GM21381 (cell line): ENCODE results near the gene NPHP3.

Experiments
- ATAC-seq: cut with Tn5 transposase; IDR thresholded peaks from one replicate; pipeline ENCODE4 v1.9.1; 2021; ENCODE audit warnings: mild to moderate bottlenecking, moderate library complexity; ENCODE audit not compliant: unreplicated experiment

Gene NPHP3

GRCh38 chr3:132694991-132695390, 27.2 kb downstream of the NPHP3 start:
- ATAC-seq = no peak

- ATAC-seq = no peak
These were observed 32.2 kb downstream of the NPHP3 start for GRCh38 chr3:132690040-132690439.

DNA sequence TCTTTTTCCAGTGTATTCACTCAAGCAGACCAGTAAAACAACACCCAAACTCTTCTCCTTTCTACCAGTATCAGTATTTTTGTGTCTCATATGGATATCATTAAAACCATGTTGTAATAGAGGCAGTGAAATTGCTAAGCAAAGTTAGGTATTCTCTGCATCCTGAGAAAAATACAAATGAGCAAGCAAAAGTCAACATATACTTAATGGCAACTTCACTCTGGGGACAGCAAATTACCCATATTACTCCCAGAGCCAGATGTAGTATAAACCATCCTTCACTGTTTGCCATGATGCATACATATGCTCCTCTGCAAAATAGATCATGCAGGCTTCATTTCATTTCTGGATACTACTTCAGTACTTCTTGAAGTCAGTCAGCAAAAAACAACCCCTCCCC, 40.0 kb downstream of the NPHP3 start:
- ATAC-seq = no peak

- ATAC-seq = no peak
These were observed 40.8 kb downstream of the NPHP3 start for GRCh38 chr3:132681421-132681820.

DNA sequence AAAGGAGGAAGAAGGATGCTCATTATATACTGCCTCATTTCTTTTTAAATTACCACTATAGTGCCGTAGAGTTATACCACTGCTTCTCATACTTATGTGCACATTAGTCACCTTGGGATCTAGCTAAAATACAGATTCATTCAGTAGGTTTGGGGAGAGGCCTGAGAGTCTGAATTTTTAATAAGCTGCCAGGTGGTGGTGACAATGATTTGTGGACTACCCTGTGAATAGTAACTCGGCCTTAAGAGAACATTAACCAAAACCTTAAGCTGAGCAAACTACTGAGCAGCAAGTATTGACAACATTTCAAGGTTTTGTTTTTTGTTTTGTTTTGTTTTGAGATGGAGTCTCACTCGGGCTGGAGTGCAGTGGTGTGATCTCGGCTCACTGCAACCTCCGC, 42.3 kb downstream of the NPHP3 start:
- no peak for ATAC-seq

DNA sequence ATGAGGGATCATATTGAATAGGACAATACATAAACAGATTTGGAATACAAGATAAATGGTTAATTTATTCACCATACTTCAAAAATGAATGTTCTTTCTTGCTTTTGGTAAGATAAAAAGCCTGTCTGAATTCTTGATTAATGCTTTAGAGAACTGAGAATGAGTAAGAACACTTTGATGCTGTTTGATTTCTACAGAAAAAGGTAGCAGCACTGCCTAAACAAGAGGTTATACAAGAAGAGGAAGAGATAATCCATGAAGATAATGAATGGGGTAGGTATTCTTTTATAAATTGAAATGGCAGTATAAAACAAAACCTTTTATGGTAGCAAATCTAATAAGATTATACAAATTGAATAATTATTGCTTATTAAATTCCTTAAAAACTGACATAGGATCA, 46.8 kb downstream of the NPHP3 start:
- no peak for ATAC-seq

- no peak for ATAC-seq
These were observed 52.9 kb downstream of the NPHP3 start for GRCh38 chr3:132669256-132669777.

DNA sequence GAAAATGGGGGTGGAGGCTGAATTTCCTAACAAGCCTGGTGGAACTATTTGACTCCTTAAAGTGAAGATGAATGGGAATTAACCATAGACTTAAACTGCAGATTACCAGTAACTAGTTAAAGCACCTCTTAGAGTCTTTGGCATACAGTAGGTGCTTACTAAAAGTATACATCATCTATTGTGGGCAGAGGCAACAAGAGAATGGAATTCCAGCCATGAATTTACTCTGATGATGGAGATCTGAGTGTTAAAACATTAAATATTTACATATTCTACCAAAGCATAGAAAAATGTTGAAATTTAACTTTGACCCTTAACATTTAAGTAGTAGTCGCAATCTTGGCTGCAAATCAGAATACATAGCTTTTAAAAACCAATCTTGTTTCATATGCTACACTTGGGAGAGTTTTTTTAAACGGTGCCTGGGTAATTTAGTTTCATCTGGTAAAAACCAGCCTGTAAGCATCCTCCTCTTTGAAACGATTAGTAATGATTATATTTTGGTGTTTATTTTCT, 56.9 kb downstream of the NPHP3 start:
- ATAC-seq = no peak

DNA sequence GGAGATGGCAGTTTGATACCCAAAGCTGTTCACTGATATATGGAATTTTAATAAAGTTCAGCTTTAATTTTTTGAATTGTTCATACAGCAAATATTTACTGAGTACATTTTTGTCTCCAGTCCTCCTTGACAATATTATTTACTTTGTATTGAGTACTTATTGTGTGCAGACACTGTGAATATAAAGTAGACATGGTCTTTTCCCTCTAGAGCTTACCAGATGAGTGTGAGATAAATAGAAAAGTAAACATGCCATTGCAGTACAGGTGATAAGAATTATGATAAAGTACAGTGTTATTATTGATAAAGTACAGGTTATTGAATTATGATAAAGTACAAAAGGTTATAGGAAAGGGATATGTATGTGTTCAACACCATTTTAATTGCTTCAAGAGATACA, 60.0 kb downstream of the NPHP3 start:
- ATAC-seq = no peak

GRCh38 chr3:132661101-132661500, 61.1 kb downstream of the NPHP3 start:
- ATAC-seq = no peak

GRCh38 chr3:132660811-132661070, 61.5 kb downstream of the NPHP3 start:
- ATAC-seq = peak; percentile 4

DNA sequence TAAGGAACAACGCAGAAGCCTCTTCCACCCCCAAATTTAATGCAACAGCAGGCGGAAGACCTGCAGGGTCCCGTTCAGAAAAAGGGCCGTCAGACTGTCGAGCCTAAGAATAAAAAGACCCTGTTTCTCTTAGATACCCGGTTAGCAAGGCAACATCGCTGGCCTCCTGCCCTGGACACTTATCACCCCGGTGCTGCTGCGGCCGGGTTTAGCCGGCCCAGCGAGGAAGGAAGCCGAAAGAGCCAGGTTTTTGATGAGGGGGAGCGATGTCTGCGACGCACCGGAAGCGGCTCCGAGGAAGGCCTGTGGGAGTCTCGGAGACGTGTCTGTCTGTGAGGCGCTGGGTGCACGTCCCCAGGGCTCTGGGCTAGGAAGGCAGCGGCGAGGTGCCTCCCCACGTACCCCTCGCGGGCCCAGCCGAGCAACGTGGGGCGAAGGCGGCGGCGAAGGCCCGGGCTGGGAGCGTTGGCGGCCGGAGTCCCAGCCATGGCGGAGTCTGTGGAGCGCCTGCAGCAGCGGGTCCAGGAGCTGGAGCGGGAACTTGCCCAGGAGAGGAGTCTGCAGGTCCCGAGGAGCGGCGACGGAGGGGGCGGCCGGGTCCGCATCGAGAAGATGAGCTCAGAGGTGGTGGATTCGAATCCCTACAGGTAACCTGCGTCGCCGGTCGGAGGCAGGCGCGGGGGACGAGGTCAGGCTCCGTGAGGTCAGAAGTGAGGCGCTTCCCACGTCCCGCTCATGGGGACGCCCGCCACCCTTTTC, 62.0 kb downstream of the NPHP3 start, which contains the start of gene UBA5:
TSS of gene UBA5 (plus strand) at position 278 of the 759 bp plus-strand sequence. CDS start at position 487, 209 bp downstream.
- ATAC-seq = peak; percentile 76

DNA sequence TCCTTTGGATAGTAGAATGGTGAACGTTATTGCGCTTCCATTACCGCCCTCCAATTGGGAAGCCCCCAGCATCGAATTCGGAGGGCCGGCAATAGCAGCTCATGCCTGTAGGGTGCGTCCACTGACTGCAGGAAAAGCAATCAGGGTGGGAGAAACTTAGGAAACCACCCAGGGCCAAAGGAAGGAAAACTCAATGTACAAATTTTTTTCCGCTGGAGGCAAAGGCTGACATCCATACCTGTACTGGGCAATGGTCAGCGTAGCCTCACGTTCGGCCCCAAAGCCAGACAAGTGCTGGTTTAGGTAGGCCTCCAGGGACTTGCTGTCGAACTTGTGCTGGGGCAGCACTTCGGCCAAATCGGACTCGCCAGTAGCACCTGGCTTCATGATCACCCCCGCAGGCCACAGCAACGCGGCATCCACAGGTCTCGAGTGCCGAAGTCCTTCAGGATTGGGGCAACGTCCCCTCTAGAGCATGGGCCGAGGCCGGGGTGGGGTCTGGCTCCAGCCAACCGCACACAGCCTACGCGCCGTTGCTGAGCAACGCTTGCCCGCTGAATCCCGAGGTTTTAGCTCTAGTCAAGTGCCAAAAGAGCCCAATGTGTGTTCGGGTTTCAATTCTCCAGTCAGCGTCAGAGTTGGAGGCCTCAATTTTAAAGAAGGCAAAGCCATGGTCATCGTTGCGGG, 62.7 kb downstream of the NPHP3 start, which contains the start of gene ACAD11:
TSS of gene ACAD11 (minus strand) at position 445 of the 687 bp plus-strand sequence. CDS start at position 387, 58 bp downstream.
- ATAC-seq = peak; percentile 44

DNA sequence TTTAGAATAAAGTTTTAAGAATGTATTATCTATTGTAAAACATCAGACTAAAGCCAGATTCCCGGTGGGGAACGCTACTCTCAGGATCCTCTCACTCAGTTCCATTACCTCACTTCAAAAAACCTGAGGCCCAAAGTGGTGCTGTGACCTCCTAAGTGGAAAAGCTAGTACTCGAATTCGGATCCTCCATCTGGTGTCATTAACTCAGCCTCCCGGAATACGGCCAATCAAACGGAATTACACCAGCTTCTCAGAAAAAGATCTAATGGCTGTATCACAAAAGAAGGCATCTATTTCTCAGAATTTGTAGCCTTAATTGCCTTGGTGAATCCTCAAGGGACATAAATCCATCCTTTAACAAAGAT, 63.2 kb downstream of the NPHP3 start:
- no peak for ATAC-seq

- ATAC-seq = no peak
These were observed 64.1 kb downstream of the NPHP3 start for GRCh38 chr3:132657869-132658747.

GRCh38 chr3:132655471-132655870, 66.7 kb downstream of the NPHP3 start:
- no peak for ATAC-seq

- no peak for ATAC-seq
These were observed 67.5 kb downstream of the NPHP3 start for GRCh38 chr3:132654721-132655120.

GRCh38 chr3:132654190-132654589, 68.0 kb downstream of the NPHP3 start:
- ATAC-seq = no peak

DNA sequence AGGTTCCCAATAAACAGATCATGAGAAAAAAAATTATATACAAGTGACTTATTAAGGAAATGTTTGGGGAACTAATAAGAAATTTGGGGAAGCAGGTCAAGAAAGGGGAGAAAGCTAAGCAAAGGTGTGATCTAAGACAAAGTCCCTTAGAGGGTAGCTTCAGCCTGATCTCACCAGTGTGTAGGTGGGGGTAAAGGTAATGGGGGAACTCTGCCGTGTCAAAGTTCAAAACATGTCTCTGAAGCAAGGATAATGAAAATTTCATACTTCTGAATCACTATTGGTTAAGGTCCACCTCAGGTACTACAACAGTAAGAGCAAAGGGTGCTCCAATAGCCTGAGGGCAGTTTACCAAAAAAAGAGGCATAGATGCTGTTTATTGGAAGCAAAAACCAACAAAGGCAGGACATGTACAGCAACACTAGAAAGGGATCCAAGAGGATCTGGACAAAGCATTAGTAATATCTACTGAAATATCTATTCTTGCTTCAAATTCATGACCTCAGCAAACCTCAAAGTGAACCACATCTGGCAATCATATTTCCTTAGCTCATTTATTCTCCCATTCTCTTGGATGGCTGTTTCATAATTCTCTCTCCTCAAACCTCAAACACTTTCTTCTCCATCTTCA, 69.5 kb downstream of the NPHP3 start:
- no peak for ATAC-seq

- no peak for ATAC-seq
These were observed 72.1 kb downstream of the NPHP3 start for GRCh38 chr3:132650153-132650552.

GRCh38 chr3:132645058-132645457, 77.2 kb downstream of the NPHP3 start:
- ATAC-seq = no peak
